Cardiac muscle cell (in vitro differentiated cells and primary cell): ENCODE data around the gene FSD2. TPM values are rescaled to one million over a fixed set of nuclear protein-coding genes. Genes with fewer than 3 reads are reported as not detected.

ENCODE experiments used
- DNase-seq, 2 donors: peaks; one replicate each; pipeline versions ENCODE4 v3.0.0 to v3.0.0-alpha.2; 2010 to 2017; ENCODE audit warnings: low read depth in 1 of 2, low spot score in 1 of 2
- H3K27ac ChIP-seq: fragments of 200-600 bp; sonication (generic); 2 replicates; pipeline ENCODE4 v1.5.1; 2016
- H3K27me3 ChIP-seq: fragments of 200-600 bp; sonication (generic); 2 replicates; pipeline ENCODE4 v1.6.0; 2016; ENCODE audit warnings: control low read depth
- H3K36me3 ChIP-seq: fragments of 200-600 bp; sonication (generic); 2 replicates; pipeline ENCODE4 v1.5.1; 2016; ENCODE audit warnings: control low read depth
- H3K4me1 ChIP-seq: fragments of 200-600 bp; sonication (generic); 2 replicates; pipeline ENCODE4 v1.8.1; 2017; ENCODE audit warnings: low read depth, mild to moderate bottlenecking, mixed run types
- H3K4me3 ChIP-seq: fragments of 200-600 bp; sonication (generic); 2 replicates; pipeline ENCODE4 v1.5.1; 2016; ENCODE audit warnings: mild to moderate bottlenecking
- H3K9me3 ChIP-seq: fragments of 200-600 bp; sonication (generic); 2 replicates; pipeline ENCODE4 v1.5.1; 2017; ENCODE audit warnings: low read depth, mild to moderate bottlenecking, control low read depth
- CTCF ChIP-seq: IDR thresholded peaks from 2 replicates; pipeline ENCODE4 v1.5.1; 2012; ENCODE audit warnings: low read depth, mild to moderate bottlenecking, low read length
- polyA plus RNA-seq: library from polyadenylated mRNA; unstranded; fragments of >200 nt; fragmentation: Nextera tagmentation; extraction: Ambion mirVana; gene quantifications from 2 replicates; pipeline ENCODE4 v1.2.1, GENCODE V29; 2016
- total RNA-seq: library from RNA; depleted of rRNA; stranded (reverse); fragments of >200 nt; gene quantifications from 2 replicates; pipeline ENCODE4 v1.2.3, GENCODE V29; 2016

FSD2 gene
- total and polyA plus RNA-seq, 2 experiments from 2014 or later = 14.9 to 44.9 TPM

- no peaks in the 10 kb centered on the region for H3K27me3 ChIP-seq
- TF ChIP-seq CTCF = no peak
- H3K4me1 ChIP-seq = no peaks in the 10 kb centered on the region
- H3K9me3 ChIP-seq = no peaks in the 10 kb centered on the region
- no peak overlapping the region for H3K27ac ChIP-seq
- no peak for DNase-seq
- H3K36me3 ChIP-seq = no peaks in the 10 kb centered on the region
- no peak overlapping the region for H3K4me3 ChIP-seq
These were observed 40.8 kb upstream of the FSD2 start for GRCh38 chr15:82846621-82847020.

- TF ChIP-seq CTCF = no peak
- H3K4me3 ChIP-seq = no peak overlapping the region
- no peaks in the 10 kb centered on the region for H3K4me1 ChIP-seq
- H3K27me3 ChIP-seq = no peaks in the 10 kb centered on the region
- no peaks in the 10 kb centered on the region for H3K36me3 ChIP-seq
- DNase-seq = no peak
- no peak overlapping the region for H3K27ac ChIP-seq
- no peaks in the 10 kb centered on the region for H3K9me3 ChIP-seq
These were observed 39.8 kb upstream of the FSD2 start for GRCh38 chr15:82845686-82846085.

GRCh38 chr15:82843566-82843965 lies 37.7 kb upstream of the FSD2 start:
- no peaks in the 10 kb centered on the region for H3K36me3 ChIP-seq
- H3K4me3 ChIP-seq = no peak overlapping the region
- no peak for DNase-seq
- H3K4me1 ChIP-seq = no peaks in the 10 kb centered on the region
- no peaks in the 10 kb centered on the region for H3K27me3 ChIP-seq
- no peaks in the 10 kb centered on the region for H3K9me3 ChIP-seq
- H3K27ac ChIP-seq = no peak overlapping the region
- TF ChIP-seq CTCF = no peak

- no peak for TF ChIP-seq CTCF
- Histone ChIP-seq H3K4me3 (no peak overlapping the region), H3K36me3 (peaks cover 7% of the 10 kb centered on the region), H3K27me3 (no peaks in the 10 kb centered on the region), H3K4me1 (no peaks in the 10 kb centered on the region), H3K9me3 (no peaks in the 10 kb centered on the region), H3K27ac (no peak overlapping the region)
- DNase-seq = no peak
These were observed 34.3 kb upstream of the FSD2 start for GRCh38 chr15:82840166-82840565.

GRCh38 chr15:82839136-82839535 lies 33.3 kb upstream of the FSD2 start:
- no peak for TF ChIP-seq CTCF

GRCh38 chr15:82838096-82838735 lies 32.3 kb upstream of the FSD2 start:
- TF ChIP-seq CTCF = no peak
- no peaks in the 10 kb centered on the region for H3K4me1 ChIP-seq
- H3K27me3 ChIP-seq = no peaks in the 10 kb centered on the region
- H3K4me3 ChIP-seq = no peak overlapping the region
- no peak overlapping the region for H3K27ac ChIP-seq
- H3K36me3 ChIP-seq = peaks cover 16% of the 10 kb centered on the region
- no peak for DNase-seq
- no peaks in the 10 kb centered on the region for H3K9me3 ChIP-seq

More at GRCh38 chr15:82839136-82839535, 33.3 kb upstream of the FSD2 start:
- no peak overlapping the region for H3K27ac ChIP-seq
- H3K36me3 ChIP-seq = peaks cover 12% of the 10 kb centered on the region
- no peak for DNase-seq
- H3K9me3 ChIP-seq = no peaks in the 10 kb centered on the region
- H3K4me1 ChIP-seq = no peaks in the 10 kb centered on the region
- no peaks in the 10 kb centered on the region for H3K27me3 ChIP-seq
- no peak overlapping the region for H3K4me3 ChIP-seq
